ENCODE measurements around the gene C17orf78. TPM values are rescaled to one million over a fixed set of nuclear protein-coding genes. Genes with fewer than 3 reads are reported as not detected.

Gene C17orf78
- total and polyA plus RNA-seq, 2 of the 8 experiments (the other 6 are each of a cell fraction or from before 2014, with no cell fraction given) = not detected

GRCh38 chr17:37339321-37339720, 36.5 kb upstream of the C17orf78 start:
- no peak overlapping the region for H3K14ac ChIP-seq (ENCODE audit: insufficient read length)
- FAIRE-seq (no peak), DNase-seq (ENCODE audit: low read depth in 1 of 2, low spot score in 2 of 2) (no peak)
- peaks cover 2% of the 10 kb centered on the region for H3K79me1 ChIP-seq (ENCODE audit: low read depth, low read length)
- H2BK120ac ChIP-seq (replicated peaks; ENCODE audit: low read depth, low read length) = no peak overlapping the region
- H3K4ac ChIP-seq (replicated peaks; ENCODE audit: insufficient read length, low read depth, low read length) = no peak overlapping the region
- no peak overlapping the region for H3K56ac ChIP-seq (replicated peaks; ENCODE audit: insufficient read length, low read depth, low read length)
- no peak overlapping the region for H3K4me3 ChIP-seq (ENCODE audit: extremely low read depth in 1 of 4, insufficient read depth in 2 of 4, low read depth in 3 of 4, low read length in 4 of 4)
- no peaks in the 10 kb centered on the region for H3K23me2 ChIP-seq (ENCODE audit: low read depth, low read length)
- peaks cover 0 to 6% of the 10 kb centered on the region in 2 experiments for H4K20me1 ChIP-seq (replicated peaks in 1 of 2; ENCODE audit: control insufficient read depth in 1 of 2, insufficient read depth in 2 of 2, low read length in 2 of 2)
- no peak overlapping the region for H3K27ac ChIP-seq (ENCODE audit: low read depth, low read length)
- peaks cover 0 to 13% (median 2%) of the 10 kb centered on the region in 4 experiments; a peak in 5 of 8 replicates for H3K36me3 ChIP-seq (ENCODE audit: control insufficient read depth in 2 of 4, insufficient read depth in 4 of 4, low read length in 3 of 4)
- no peak overlapping the region for H2BK20ac ChIP-seq (ENCODE audit: low read length)
- 88% methylated on average over 3 of the region's 3 CpGs; no CpG with 5 or more reads in 1 of the 2 experiments for WGBS, 2 experiments (ENCODE audit: extremely low coverage in 1 of 2, insufficient coverage in 1 of 2, insufficient read length in 1 of 2, insufficient replicate concordance in 2 of 2, low coverage in 1 of 2, low lambda C conversion rate in 2 of 2, missing lambda C conversion rate in 1 of 2)
- H3K27me3 ChIP-seq (replicated peaks in 1 of 4; ENCODE audit: control insufficient read depth in 3 of 4, extremely low read depth in 1 of 4, insufficient read depth in 3 of 4, low read length in 3 of 4) = no peaks in the 10 kb centered on the region
- no peak overlapping the region for H4K5ac ChIP-seq (ENCODE audit: insufficient read length, low read depth, low read length)
- H3K79me2 ChIP-seq (ENCODE audit: control insufficient read depth in 1 of 2, insufficient read depth in 2 of 2, low read length in 2 of 2) = peaks cover 3 to 86% of the 10 kb centered on the region in 2 experiments
- H3K9me3 ChIP-seq (ENCODE audit: insufficient read depth in 2 of 2, low read depth in 1 of 2, low read length in 1 of 2) = no peaks in the 10 kb centered on the region
- H3K4me1 ChIP-seq (replicated peaks in 1 of 4; ENCODE audit: control insufficient read depth in 3 of 4, insufficient read depth in 4 of 4, low read length in 3 of 4) = peaks cover 2 to 11% (median 5%) of the 10 kb centered on the region in 4 experiments; a peak in 4 of 7 replicates
- H3K9ac ChIP-seq (replicated peaks in 1 of 4; ENCODE audit: extremely low read depth in 1 of 4, low read depth in 3 of 4, low read length in 3 of 4) = no peak overlapping the region
- H2BK15ac ChIP-seq (ENCODE audit: low read length) = no peak overlapping the region
- H4K91ac ChIP-seq (replicated peaks; ENCODE audit: insufficient read length, low read length) = no peak overlapping the region
- H2BK12ac ChIP-seq (ENCODE audit: low read depth, low read length) = no peak overlapping the region
- H2AFZ ChIP-seq (ENCODE audit: low read length) = no peak overlapping the region
- H4K8ac ChIP-seq (ENCODE audit: extremely low read depth, insufficient read depth, low read length) = no peak overlapping the region
- no peak overlapping the region for H3K18ac ChIP-seq (ENCODE audit: extremely low read depth, low read length)
- no peak overlapping the region for H3K4me2 ChIP-seq (ENCODE audit: insufficient read depth in 1 of 2, low read depth in 2 of 2, low read length in 2 of 2)
- POLR2A ChIA-PET (ENCODE audit: partially characterized antibody) = interaction anchor here (0.6 kb wide), 1 partner anchor 23 kb away, joined by 3 read pairs; no protein-coding TSS in a partner anchor
- no peak overlapping the region for H2BK5ac ChIP-seq (ENCODE audit: low read depth, low read length)
- CTCF ChIA-PET (ENCODE audit: partially characterized antibody) = interaction anchor here (0.6 kb wide), 1 partner anchor 13 kb away, joined by 3 read pairs; no protein-coding TSS in a partner anchor
- no peak overlapping the region for H2AK5ac ChIP-seq (ENCODE audit: low read depth, low read length)
- no peak overlapping the region for H3K23ac ChIP-seq (ENCODE audit: insufficient read length)
- no peak for TF ChIP-seq BACH1 (IDR thresholded peaks at IDR 0.05; ENCODE audit: low read length)
- TF ChIP-seq ATF3 (IDR thresholded peaks at IDR 0.05; ENCODE audit: insufficient read depth, low read depth, low read length) = no peak
- TF ChIP-seq PHF8 (conservative IDR thresholded peaks at IDR 0.05; ENCODE audit: low read depth, low read length) = no peak
- no peak for TF ChIP-seq BCL11A (IDR thresholded peaks at IDR 0.05; ENCODE audit: low read depth in 2 of 2, low read length in 2 of 2)
- TF ChIP-seq NRF1 (IDR thresholded peaks at IDR 0.05; ENCODE audit: low read depth, low read length) = no peak
- no peak for TF ChIP-seq EP300 (IDR thresholded peaks at IDR 0.05; ENCODE audit: borderline replicate concordance in 1 of 2, low read depth in 2 of 2, low read length in 2 of 2)
- no peak for TF ChIP-seq CREB1 (IDR thresholded peaks at IDR 0.05)
- TF ChIP-seq KDM5A (IDR thresholded peaks at IDR 0.05; ENCODE audit: low read length) = no peak
- no peak for TF ChIP-seq SIRT6 (IDR thresholded peaks at IDR 0.05; ENCODE audit: low read length)
- TF ChIP-seq MAFK (IDR thresholded peaks at IDR 0.05; ENCODE audit: low read depth, low read length) = no peak
- no peak for TF ChIP-seq SAP30 (IDR thresholded peaks at IDR 0.05; ENCODE audit: insufficient read depth, insufficient replicate concordance, low read length)
- no peak for TF ChIP-seq SRF (IDR thresholded peaks at IDR 0.05; ENCODE audit: low read depth, low read length)
- TF ChIP-seq POLR2A (IDR thresholded peaks at IDR 0.05; ENCODE audit: control extremely low read depth in 1 of 2, low read depth in 2 of 2, low read length in 2 of 2) = no peak
- TF ChIP-seq RFX5 (IDR thresholded peaks at IDR 0.05; ENCODE audit: borderline replicate concordance, low read depth, low read length) = no peak

Data from H1 (cell line).